ENCODE results near the gene ST14.

The ST14 gene

DNA sequence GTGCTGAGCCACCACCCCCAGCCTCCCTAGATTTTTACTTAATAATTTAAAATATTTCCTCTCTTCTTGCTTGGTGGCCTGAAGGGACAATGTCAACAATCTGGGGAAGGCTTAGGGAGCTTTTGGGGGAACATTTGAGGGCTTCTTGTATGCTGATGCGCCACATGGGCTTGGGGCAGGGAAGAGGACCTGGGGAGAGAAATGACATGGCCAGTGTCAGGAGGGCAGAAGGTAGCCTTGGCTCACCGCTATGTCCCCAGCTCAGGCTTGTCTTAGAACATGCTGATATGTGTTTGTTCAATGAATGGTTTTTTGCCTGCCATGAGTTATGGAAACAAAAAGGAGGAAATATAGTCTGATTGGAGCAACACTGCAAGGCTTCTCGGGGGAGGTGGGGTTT, 51.6 kb downstream of the ST14 start:
- no peak for DNase-seq
- H3K79me2 ChIP-seq (ENCODE audit: low read length), result no peaks in the 10 kb centered on the region; the same call in 1 of the 2 replicates
- no peaks in the 10 kb centered on the region for H3F3A ChIP-seq (ENCODE audit: insufficient read depth, low read length)
- H3K4me3 ChIP-seq (ENCODE audit: low read length), result no peak overlapping the region
- no peak overlapping the region for H3K4me2 ChIP-seq (ENCODE audit: low read depth, low read length)
- H3K9me3 ChIP-seq (replicated peaks; ENCODE audit: insufficient read depth, low read length), result no peaks in the 10 kb centered on the region
- no peaks in the 10 kb centered on the region for H3K4me1 ChIP-seq (ENCODE audit: low read length)
- no peaks in the 10 kb centered on the region for H3K9me2 ChIP-seq (replicated peaks; ENCODE audit: insufficient read depth, low read length)
- H3K36me3 ChIP-seq (replicated peaks; ENCODE audit: insufficient read depth, low read length), result no peaks in the 10 kb centered on the region
- H3K9ac ChIP-seq (ENCODE audit: low read length), result no peak overlapping the region
- H2AFZ ChIP-seq (ENCODE audit: low read length), result no peak overlapping the region
- H3K27me3 ChIP-seq (replicated peaks; ENCODE audit: insufficient read depth, low read length), result no peaks in the 10 kb centered on the region
- H4K20me1 ChIP-seq (ENCODE audit: insufficient read depth, low read length), result no peaks in the 10 kb centered on the region
- TF ChIP-seq CTCF (IDR thresholded peaks at IDR 0.05; ENCODE audit: low read length) (no peak), EZH2 (optimal IDR thresholded peaks at IDR 0.05; ENCODE audit: low read depth, low read length) (no peak), EZH2phosphoT487 (IDR thresholded peaks at IDR 0.05; ENCODE audit: low read length) (no peak)
- H3K27ac ChIP-seq (ENCODE audit: low read length), result no peak overlapping the region

DNA sequence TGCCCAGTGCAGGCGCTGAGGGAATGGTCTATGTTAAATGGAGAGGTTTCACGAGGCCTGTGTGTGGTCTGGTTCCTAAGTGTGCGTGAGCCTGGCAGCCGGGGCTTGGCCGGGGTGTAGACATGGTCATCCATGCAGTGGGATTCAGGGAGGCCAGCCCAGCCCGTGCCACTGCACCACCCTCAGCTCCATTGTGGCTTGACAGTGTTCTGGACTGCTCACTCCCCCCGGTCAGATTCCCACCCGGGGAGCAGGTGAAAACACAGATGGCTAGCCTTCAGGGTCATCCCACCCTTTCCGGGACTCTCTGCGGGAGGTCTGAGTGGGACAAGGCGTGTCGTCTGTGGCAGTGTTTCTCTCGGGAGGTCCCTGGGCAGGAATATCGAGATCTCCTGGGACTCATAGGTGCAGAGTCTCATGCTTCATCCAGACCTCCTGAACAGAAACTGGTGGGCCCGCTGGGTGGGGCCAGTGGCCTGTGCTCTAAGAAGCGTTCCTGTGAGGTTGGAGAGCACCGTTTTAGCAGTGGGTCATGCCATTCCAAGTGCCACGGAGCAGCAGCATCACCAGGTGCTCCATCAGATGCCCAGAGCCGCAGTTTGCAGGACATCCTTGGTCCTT, 52.3 kb downstream of the ST14 start:
- TF ChIP-seq EZH2 (optimal IDR thresholded peaks at IDR 0.05; ENCODE audit: low read depth, low read length) (no peak), CTCF (IDR thresholded peaks at IDR 0.05; ENCODE audit: low read length) (no peak), EZH2phosphoT487 (IDR thresholded peaks at IDR 0.05; ENCODE audit: low read length) (no peak)
- Histone ChIP-seq H3K9ac (ENCODE audit: low read length) (no peak overlapping the region), H3K36me3 (replicated peaks; ENCODE audit: insufficient read depth, low read length) (no peaks in the 10 kb centered on the region), H3K79me2 (ENCODE audit: low read length) (no peaks in the 10 kb centered on the region; the same call in 1 of the 2 replicates), H3K4me3 (ENCODE audit: low read length) (no peak overlapping the region), H3K27me3 (replicated peaks; ENCODE audit: insufficient read depth, low read length) (no peaks in the 10 kb centered on the region), H3K9me3 (replicated peaks; ENCODE audit: insufficient read depth, low read length) (no peaks in the 10 kb centered on the region), H4K20me1 (ENCODE audit: insufficient read depth, low read length) (no peaks in the 10 kb centered on the region), H3K4me1 (ENCODE audit: low read length) (no peaks in the 10 kb centered on the region), H3K4me2 (ENCODE audit: low read depth, low read length) (no peak overlapping the region), H3F3A (ENCODE audit: insufficient read depth, low read length) (no peaks in the 10 kb centered on the region), H3K9me2 (replicated peaks; ENCODE audit: insufficient read depth, low read length) (no peaks in the 10 kb centered on the region), H2AFZ (ENCODE audit: low read length) (no peak overlapping the region), H3K27ac (ENCODE audit: low read length) (no peak overlapping the region)
- no peak for DNase-seq

DNA sequence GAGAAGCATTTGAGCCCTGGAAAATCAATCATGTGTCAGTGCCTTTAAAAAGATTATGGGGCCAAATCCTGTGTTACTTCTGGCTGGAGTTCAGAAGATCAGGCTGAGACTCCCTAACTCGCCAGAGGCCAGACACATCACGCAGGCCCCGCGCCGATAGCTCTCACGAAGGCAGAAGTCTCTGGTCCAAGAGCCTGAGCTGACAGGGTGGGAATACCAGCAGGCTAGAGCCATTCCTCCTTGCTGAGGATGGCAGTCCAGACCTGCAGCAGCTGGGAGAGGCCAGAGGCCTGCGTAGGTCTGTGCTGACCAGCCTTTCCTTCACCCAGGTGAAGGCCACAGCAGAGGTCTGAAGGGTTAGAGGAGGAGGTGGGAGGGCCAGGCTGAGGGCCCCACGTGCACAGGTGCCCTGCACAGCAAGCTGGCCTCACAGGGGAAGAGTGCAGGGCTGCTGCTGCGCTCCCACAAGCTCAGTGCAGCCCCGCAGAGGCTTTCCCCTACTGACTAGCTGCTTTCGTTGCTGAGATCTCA, 52.9 kb downstream of the ST14 start:
- no peaks in the 10 kb centered on the region for H3K9me2 ChIP-seq (replicated peaks; ENCODE audit: insufficient read depth, low read length)
- no peak overlapping the region for H3K9ac ChIP-seq (ENCODE audit: low read length)
- H3K9me3 ChIP-seq (replicated peaks; ENCODE audit: insufficient read depth, low read length), result no peaks in the 10 kb centered on the region
- no peak overlapping the region for H3K4me3 ChIP-seq (ENCODE audit: low read length)
- no peaks in the 10 kb centered on the region for H4K20me1 ChIP-seq (ENCODE audit: insufficient read depth, low read length)
- no peaks in the 10 kb centered on the region for H3K4me1 ChIP-seq (ENCODE audit: low read length)
- no peak overlapping the region for H3K27ac ChIP-seq (ENCODE audit: low read length)
- H3K27me3 ChIP-seq (replicated peaks; ENCODE audit: insufficient read depth, low read length), result no peaks in the 10 kb centered on the region
- H3K36me3 ChIP-seq (replicated peaks; ENCODE audit: insufficient read depth, low read length), result no peaks in the 10 kb centered on the region
- H3F3A ChIP-seq (ENCODE audit: insufficient read depth, low read length), result no peaks in the 10 kb centered on the region
- no peak overlapping the region for H3K4me2 ChIP-seq (ENCODE audit: low read depth, low read length)
- no peak overlapping the region for H2AFZ ChIP-seq (ENCODE audit: low read length)
- no peaks in the 10 kb centered on the region; the same call in 1 of the 2 replicates for H3K79me2 ChIP-seq (ENCODE audit: low read length)
- TF ChIP-seq CTCF (IDR thresholded peaks at IDR 0.05; ENCODE audit: low read length) (no peak), EZH2 (optimal IDR thresholded peaks at IDR 0.05; ENCODE audit: low read depth, low read length) (no peak), EZH2phosphoT487 (IDR thresholded peaks at IDR 0.05; ENCODE audit: low read length) (no peak)
- no peak for DNase-seq

Data from MM.1S (cell line).